Measurements from ENCODE around the gene ME3.

ME3 gene

GRCh38 chr11:86482692-86483091 lies 189.7 kb downstream of the ME3 start:
- DNase-seq, result no peak

- no peak for DNase-seq
Observed at GRCh38 chr11:86481399-86481798, 191.0 kb downstream of the ME3 start.

- no peak for DNase-seq
Observed at GRCh38 chr11:86478348-86478747, 194.1 kb downstream of the ME3 start.

DNA sequence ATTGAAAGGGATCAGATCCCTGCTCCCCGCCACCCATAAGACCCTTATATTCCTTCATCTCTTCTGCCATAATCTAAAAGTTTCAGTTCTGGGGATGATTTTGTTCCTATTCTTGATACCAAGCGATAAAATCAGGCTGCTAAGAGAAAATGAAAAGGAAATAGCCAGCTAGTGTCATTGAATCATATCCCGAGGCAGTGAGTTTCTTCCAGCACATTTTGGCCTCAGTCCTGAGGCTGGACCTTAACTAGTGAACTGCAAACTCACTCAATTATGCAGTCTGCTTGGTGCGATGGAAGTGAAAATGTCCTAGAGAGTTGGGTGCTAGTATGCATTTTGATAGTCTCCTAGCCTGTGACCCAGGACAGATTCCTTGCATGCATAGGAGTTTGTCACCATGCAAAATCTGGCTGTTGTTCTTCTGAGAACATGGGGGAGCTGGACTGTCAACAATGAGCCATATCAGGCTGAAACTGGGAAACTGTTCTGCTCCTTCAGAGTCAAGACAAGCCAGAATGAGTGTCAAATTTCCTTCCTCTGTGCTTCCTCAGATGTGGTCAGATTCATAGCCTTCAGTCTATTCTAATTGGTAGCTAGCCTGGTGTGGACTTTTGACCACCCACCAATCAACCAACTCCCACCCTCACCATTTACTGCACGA lies 194.8 kb downstream of the ME3 start:
- no peak for DNase-seq

DNA sequence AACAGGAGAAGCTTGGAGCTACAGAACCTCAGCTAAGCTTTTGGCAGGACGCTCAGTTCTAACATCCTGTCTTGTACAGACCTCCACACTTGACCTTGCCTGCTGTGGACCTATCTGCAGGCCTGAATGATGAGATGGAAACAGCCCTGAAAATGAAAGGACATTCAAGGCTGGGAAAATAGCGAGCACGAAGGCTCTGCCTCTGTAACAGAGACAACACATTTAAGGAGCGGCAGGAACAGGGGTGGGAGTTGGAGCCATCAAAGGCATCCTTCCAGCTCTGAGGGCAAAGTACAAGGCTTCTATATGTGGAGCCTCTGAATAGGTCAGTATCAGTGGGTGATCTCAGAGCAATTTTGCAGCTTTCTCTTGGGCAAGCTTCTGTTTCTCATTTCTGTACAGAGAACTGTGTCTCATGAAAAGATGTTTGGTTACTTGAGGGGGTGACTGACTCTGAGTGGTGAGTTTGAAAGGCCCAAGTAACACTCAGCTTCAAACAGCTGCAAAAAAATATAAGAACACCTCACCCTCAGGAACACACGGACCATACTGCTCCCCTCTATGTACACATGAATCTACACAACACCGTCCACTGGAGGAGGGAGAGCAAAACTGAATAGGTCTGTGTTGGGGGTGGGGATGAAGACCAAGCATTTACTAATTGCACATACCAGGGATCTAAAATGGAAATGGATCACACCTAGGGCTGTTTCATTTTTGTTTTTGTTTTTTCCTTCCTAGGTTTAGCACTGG lies 196.1 kb downstream of the ME3 start:
- DNase-seq, result no peak

DNA sequence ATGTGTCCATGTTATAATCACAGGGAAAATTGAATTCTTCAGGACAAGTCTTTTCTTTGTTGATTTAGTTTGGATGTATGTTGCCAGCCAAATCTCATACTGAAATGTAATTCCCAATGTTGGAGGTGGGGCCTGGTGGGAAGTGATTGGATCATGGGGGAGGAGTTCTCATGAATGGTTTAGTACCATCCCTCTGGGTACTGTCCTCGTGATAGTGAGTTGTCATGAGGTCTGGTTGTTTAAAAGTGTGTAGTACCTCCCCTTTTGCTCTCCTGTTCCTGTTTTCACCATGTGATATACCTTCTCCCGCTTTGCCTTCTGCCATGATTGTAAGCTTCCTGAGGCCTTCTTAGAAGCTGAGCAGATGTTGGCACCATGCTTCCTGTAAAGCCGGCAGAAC lies 197.4 kb downstream of the ME3 start:
- no peak for DNase-seq

DNA sequence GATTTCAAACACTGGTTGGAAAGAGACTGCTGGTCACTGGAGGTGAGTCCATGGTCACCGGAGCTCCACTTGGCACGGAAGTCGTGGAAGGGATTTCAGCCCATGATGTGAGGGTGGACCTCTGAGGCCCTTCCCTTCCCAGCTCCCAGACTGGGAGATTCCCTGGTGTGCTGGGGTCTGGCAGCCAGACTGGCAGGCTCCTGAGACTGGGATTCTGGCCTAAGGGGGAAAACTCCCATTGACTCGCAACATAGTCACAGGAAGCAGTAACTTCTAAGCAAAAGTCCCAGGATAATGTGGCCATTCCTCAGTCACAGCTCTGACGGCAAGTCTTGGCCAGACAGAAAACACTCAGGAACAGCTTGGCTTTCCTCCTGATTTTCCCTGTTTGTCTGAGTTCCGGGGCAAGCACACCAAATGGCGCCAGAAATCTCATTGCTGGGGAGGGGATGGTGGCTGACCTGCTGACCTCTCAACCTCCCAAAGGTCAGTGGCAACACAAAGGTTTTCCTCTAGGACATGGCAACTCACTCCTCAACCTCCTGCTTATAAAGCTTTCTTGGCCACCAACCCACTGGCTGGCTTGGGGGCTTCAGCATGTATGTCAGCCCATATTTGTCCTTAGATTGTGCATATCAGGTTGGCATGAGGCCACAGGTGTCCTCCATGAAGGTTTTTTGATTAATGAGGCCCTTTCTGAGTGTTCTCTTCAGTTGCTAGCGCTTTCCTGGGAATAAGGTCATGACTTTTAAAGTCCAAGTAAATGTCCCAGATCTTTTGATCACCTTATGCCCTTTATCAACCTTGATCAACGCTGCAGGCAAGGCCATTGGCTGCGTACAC lies 198.2 kb downstream of the ME3 start:
- no peak for DNase-seq

DNA sequence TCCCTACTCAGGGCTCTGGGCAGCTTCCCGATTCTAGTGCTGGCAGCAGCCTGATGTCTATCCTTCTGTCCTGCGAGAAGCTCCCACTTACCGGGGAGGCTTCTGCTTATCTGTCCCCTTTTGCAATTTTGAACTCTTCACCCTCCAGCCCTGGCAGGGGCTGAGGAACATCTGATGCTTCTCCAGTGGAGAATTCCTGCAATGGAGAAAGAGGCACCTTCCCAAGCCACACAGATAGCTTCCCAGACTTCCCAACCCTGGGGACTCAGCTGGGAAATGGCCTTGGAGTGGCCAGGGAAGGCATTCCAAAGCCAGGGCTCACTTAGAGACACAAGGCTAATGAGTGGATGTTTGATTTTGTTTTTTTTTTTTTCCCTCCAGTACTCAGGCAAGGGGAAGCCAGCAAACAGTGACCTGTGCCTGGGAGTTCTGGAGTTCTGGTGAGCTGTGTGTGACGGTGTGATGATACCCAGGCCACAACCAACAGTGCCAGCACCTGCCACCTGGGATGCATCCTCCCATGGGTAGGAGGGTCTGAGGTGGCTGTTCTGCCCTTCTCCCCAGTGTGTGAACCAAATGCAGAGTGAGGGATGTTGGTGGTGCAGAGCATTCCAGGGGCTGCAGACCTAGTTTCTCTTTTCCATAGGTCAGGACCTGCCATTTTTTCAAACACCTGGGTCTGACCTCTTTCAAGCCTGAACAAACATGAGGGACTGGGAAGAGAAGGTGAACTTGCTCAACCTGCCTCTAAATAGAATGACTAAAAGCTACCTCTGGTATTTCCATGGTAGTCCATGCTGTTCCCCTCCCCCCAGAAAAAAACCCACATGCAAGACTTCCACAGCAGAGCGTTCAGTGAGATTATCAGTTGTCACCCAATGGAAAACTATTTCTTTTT lies 202.7 kb downstream of the ME3 start:
- DNase-seq, result no peak

DNA sequence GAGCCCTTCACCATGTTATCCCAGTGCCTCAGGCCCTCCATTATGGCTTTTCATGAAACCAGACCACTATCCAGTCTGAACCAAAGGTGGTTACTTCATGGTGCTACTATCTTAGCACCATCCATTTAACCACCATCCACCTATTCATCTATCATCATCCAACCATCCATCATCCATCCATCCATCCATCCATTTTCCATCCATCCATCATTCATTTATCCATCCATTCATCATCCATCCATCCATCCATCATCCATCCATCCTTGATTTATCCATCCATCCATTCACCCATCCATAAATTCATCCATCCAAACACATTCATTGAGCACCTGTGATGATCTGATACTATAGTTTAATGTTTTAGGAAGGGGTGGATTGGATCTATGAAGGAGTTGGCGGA lies 204.2 kb downstream of the ME3 start:
- no peak for DNase-seq

DNA sequence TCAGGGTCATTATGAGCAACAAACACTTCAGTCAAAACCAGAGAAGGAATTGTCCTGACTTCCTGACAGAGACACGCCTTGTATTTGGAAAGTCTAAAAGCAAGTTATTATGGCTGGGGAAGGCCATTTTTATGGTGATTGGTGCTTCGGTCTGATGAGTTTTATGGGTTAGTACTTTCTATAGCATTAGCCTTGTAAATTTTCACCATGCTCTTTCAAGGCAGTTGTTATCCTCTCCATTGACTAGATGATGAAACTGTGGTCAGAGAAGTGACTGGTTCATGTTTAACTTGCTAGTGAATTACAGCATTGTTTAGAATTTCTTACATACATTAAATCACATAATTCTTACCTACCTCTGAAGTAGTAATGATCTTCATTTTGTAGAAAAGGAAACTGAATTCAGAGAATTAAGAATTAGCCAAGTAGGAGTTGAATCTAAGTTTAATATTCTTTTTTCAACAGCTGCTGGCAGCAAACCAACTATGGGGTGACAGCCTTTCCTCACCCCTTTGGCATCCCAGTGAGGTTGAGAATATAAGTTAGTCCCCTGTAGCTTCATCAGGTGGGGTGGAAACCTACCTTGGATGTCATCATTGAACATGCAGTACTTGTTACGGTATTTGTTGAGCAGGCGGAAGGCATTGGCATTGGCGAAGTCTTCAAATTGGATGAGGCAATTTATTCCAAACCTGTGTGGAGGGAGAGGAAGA lies 207.8 kb downstream of the ME3 start:
- no peak for DNase-seq

DNA sequence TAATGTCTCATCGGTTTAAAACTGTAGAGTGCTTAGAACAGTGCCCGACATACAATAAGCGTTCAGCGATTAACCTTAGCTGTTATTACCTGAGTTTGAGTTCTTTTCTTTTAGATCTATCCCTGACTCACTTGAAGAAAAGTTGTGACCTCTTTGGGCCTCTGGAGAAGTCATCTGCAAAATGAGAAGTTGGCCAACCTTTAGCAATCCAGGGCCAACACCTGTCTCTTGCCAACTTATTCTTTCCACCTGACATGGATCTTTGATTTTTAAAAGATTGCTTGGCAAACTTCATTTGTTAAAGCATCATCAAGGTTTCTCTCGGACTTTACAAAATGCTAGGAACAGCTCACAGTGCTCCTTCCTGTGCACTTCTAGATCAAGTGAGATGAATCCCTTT lies 208.5 kb downstream of the ME3 start:
- no peak for DNase-seq

DNA sequence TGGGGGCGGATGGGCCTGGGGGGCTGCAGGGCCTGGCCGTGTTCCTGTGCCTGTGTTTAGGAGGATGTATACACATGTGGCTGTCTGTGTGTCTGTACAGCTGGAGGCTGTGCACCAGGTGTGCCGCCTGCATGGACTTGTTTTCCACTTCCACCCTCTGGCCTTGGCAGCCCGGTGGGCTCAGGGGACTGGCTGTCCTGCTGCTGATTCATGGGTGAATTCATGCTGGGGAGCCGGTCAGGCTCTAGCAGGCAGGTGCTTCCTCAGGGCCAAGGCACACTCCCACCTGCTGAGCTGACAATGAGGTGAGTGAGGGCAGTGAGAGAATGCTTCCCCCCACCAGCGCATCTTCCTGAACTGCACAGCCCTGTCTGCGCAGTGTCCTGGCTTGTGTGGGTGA lies 209.3 kb downstream of the ME3 start:
- no peak for DNase-seq

GRCh38 chr11:86461892-86462291 lies 210.5 kb downstream of the ME3 start:
- DNase-seq, result no peak

DNA sequence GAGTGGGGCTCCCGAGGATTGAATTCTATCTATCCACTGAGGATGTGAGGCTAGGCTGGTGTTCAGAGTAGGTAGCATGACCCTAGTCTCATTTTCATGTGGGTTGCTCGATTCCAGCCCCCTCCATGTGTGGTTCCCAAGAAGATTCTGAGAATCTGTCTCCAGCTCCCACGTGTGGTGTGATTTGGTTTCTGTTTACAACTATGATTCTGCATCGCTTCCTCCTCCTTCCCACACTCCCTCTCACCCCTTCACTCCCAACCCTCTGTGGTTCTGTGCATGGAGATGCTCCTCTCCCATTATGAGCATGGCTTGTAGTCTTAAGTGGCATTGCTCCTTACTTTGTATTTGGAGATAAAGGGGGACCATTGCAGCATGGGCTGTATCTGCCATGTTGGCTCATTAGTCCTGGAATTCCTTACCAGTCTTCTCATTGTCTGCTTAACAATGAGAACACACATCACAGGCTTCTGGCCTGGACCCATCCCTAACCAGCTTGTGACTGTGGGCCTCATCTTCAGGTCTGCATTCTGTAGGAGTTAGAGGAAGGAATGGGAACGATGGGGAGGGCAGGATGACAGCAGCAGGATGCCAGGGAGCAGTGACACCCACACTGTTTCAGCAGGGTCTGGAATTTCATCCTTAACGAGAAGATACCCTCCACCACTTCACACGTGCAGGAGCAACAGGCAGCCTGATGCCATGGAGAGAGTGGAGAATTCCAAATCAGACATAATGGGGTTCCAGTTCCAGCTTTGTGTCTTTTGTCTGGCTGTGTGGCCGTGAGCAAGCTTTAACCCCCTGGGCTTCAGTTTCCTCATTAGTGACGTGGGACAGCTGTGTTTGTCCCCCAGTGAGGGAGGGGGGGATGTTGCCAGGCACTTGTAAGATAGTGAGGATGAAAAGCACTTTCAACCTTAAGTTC lies 211.7 kb downstream of the ME3 start:
- DNase-seq, result no peak

DNA sequence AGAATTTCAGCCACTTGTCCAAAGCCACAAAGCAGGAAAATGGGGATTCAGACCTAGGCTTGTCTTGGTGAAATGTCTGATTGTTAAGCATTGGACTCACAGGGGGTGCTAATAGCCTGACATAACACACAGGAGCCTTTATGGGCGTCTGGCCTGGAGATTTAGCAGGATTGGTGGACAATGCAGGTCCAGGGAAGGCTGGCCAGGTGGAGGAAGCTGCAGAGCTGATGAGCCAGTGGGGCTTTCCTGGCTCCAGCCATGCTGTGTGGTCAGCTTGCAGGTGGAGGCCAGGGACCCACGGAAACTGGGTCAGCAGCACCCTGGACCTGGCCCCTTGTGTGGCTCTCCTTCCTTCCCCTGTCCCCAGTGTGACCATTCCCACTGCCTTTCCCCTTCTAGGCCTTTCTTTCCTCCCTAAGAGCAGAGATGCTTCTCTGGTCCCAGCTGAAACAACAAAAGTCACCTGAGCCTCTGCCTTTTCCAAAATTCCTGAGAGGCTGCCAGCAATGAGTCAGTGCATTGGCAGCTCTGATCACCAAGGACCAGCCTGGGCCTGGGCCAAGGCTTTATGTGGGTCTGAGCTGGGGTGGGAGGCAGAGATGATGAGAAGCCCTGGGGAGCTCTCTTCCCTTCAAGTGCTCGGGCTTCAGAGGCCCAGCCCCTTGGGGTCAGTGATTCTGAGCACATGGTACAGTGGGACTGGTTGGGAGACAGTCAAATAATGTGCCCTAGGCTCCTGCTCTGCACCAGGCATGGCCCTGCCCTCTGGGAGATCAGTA lies 212.5 kb downstream of the ME3 start:
- peak; percentile 73 for DNase-seq

- no peak for DNase-seq
Observed at GRCh38 chr11:86459002-86459385, 213.4 kb downstream of the ME3 start.

DNA sequence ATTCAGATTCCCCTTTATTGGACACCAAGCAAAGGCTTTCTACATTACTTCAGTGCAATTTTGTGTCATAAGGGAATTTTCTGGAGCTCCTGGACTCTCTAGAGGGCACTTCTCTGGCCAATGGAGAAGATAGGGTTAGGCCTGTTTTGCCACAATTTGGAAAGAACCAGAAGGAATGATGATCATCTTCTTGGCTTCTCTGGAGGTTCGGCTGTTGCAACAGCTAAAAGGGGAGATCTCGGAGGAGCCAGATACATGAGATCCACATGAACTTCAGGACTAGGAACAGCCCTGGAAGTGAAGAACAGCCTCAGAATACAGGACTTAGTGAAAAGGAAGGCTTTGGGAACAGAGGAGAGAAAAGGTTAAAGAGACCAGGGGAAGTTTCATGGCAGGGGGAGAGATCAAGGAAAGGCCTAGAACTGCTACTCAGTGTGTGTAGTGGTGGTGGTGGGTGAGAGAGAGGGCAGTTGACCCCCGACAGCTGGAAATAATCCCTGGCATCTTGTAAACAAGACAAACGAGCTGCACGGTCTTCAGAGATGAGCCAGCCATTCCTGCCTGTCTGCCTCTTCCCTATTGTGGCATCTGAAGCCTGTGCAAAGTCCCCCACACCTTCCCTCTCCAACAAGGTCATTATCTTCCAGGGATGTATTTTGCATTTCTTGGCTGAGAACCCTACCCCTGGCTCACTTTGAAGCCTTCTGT lies 214.0 kb downstream of the ME3 start:
- DNase-seq, result no peak

GRCh38 chr11:86456075-86456939 lies 216.1 kb downstream of the ME3 start:
- peak; percentile 62 for DNase-seq
